CD1c-positive myeloid dendritic cell (primary cell): ENCODE measurements around the gene WDR37.
A peak's percentile ranks its signal among the peaks of the same experiment; 100 is the strongest.
"Not testable (repeated sequence)": the region's sequence is repeated elsewhere in the genome, so short reads cannot be mapped to it uniquely, and the experiment has no call there.

Experiments
- DNase-seq: peaks from one replicate; pipeline ENCODE4 v3.0.0-alpha.2; 2016; ENCODE audit errors: extremely low spot score

Gene WDR37

DNA sequence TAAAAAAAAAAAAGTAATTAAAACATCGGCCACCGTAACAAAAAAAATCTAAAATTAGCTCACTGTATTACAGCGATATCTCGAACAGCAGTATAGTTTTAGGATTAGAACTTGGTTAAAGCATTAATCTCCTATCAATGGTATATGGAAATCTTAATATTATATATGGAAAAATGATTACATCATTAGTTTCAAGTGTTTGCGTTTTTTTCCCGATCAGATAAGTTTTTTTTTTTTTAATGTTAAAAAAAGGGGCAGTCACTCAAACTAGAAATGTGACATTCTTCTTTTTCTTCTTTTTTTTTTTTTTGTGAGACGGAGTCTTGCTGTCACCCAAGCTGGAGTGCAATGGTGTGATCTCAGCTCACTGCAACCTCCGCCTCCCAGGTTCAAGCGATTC, 14.7 kb upstream of the WDR37 start:
- DNase-seq, result no peak

GRCh38 chr10:1043532-1043995, 12.6 kb upstream of the WDR37 start:
- peak; percentile 63 for DNase-seq

GRCh38 chr10:1044146-1044545, 12.0 kb upstream of the WDR37 start:
- no peak for DNase-seq

DNA sequence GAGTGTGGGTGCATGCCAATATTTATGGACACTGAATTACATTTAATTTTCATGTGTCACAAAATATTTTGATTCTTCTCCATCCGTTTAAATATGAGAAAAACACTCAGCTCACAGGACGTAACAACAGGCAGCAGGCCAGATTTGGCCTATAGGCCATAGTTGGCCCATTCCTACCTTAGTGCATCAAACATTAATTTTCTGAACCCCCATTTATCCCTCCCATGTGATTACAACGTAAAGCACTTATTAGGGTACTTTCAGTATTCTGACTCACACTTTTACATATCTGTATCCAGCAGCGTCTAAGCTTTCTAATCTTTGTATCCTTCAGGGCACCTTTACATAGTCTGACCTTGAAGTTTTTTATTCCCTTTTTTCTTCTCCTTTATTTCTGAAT, 11.2 kb upstream of the WDR37 start:
- no peak for DNase-seq

- no peak for DNase-seq
These were observed 10.8 kb upstream of the WDR37 start for GRCh38 chr10:1045415-1045814.

GRCh38 chr10:1047937-1048336, 8.2 kb upstream of the WDR37 start:
- DNase-seq, result no peak

GRCh38 chr10:1048349-1048731, 7.8 kb upstream of the WDR37 start:
- peak; percentile 76 for DNase-seq

GRCh38 chr10:1048732-1049424, 7.3 kb upstream of the WDR37 start, which contains the start of gene IDI1:
Gene IDI1 (minus strand): TSS chr10:1049119. CDS start chr10:1049003, 116 bp downstream.
- peak; percentile 99 for DNase-seq

DNA sequence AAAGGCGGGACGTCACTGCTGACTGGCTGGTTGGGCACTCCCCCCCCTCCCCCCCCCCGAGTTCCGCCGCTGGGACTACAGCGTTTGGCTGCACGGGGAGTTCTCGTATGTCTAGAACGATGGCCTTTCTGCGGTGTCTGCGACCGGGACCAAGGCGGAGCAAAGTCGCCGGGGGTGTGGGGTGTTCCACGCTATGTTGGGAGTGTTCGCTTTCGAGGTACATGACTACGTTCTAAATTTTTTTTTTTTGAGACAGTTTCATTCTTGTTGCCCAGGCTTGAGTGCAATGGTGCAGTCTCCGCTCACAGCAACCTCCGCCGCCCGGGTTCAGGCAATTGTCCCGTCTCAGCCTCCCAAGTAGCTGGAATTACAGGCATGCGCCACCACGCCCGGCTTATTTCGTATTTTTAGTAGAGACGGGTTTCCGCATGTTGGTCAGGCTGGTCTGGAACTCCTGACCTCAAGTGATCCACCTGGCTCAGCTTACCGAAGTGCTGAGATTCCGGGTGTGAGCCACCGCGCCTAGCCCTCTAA, 6.7 kb upstream of the WDR37 start:
- DNase-seq, result no peak

GRCh38 chr10:1050145-1050544, 6.0 kb upstream of the WDR37 start:
- DNase-seq, result no peak

GRCh38 chr10:1050554-1050953, 5.6 kb upstream of the WDR37 start:
- peak; percentile 69 for DNase-seq

DNA sequence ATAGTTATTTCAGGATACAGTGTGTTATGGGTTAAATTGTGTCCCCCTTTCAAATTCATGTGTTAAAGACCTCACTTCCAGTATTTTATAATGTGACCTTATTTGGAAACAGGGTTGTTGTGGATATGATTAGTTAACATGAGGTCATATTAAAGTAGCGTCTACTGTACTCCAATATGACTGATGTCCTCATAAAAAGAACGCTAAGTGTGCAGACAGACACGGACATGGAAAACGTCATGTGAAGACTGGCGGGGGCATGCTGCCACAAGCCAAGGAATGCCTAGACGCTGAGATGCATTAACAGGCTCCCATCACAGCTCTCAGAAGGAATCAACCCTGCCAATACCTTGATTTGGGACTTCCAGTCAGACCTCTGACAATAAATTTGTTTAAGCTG, 1.5 kb upstream of the WDR37 start:
- DNase-seq, result no peak

GRCh38 chr10:1057106-1057657, 997 bp downstream of the WDR37 start:
- peak; percentile 83 for DNase-seq

DNA sequence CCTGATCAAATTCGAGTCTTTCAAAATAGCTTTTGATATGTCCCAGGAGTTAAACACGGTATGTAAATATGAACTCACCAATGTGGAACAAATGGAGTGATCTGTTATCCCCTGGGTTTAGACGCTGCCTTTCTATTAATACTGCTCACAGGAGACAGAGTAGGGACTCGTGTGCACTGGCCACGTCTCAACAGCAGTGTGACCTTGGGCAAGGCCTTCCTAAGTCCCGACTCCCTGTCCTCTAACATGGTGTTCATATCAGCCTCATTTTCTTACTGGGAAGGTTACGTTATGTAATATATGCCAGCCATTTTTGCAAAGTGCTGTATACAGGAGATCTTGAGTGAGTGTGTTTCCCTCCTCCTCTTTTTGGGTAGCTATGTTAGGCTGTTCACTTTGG, 1.8 kb downstream of the WDR37 start:
- DNase-seq, result no peak

DNA sequence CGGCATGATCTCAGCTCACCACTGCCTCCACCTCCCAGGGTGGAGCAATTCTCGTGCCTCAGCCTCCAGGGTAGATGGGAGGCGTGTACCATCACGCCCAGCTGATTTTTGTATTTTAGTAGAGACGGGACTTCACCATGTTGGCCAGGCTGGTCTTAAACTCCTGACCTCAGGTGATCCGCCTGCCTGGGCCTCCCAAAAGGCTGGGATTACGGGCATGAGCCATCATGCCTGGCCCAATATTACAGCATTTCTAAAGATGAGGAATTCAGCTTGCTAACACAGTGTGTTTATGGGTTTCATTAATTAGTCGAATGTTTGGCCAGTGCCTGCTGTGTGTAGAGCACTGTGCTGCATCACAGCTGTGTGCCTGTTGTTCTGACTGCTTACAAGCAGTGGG, 3.7 kb downstream of the WDR37 start:
- no peak for DNase-seq

DNA sequence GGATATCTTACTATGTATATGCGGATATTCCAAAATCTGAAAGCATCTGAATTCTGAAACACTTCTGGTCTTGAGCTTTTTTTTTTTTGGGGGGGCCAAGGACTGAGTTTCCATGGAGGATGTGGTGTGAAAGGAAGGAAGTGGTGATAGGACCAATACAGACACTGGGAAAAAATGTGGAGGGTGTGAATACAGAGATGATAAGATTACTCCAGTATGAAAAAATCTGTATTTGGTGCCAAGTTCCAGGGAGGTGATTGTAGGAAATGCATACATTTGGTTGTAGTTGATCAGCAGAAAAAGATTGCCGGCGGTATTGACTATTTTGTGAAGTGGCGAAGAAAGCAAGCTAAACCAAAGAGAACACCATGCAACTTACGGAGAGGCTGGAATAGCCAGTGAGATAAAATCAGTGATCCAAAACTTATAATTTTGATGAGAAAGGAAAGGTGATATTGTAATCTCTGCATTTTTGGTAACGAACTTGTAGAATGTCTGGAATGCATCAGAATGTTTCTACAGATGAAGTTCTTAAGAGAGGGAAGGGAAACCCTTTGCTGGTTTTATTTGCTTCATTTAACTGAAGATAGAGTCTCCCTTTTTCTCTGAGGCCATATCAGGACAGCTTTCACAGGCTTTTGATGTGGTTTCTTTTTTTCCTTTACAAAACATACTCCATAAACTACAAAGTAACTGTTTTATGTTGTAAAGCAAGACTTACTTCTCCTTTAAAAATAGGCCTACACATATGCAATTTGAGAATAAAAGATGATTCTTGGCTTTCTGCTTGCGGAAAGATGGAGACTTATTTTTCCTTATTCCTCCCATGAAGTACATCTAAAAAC, 6.0 kb downstream of the WDR37 start:
- no peak for DNase-seq

GRCh38 chr10:1063232-1063865, 7.2 kb downstream of the WDR37 start:
- DNase-seq, result no peak

- DNase-seq, result no peak
These were observed 8.7 kb downstream of the WDR37 start for GRCh38 chr10:1064964-1065247.

DNA sequence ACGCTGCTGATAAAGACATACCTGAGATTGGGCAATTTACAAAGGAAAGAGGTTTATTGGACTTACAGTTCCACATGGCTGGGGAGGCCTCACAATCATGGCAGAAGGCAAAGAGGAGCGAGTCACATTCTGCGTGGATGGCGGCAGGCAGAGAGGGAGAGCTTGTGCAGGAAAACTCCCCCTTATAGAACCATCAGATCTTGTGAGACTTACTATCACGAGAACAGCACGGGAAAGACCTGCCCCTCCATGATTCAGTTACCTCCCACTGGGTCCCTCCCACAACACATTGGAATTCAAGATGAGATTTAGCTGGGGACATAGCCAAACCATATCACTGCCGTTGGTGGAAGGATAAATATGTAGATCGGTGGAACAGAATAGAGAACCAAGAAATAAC, 10.5 kb downstream of the WDR37 start:
- not testable (repeated sequence) for DNase-seq

- no peak for DNase-seq
These were observed 12.5 kb downstream of the WDR37 start for GRCh38 chr10:1068380-1069361.

DNA sequence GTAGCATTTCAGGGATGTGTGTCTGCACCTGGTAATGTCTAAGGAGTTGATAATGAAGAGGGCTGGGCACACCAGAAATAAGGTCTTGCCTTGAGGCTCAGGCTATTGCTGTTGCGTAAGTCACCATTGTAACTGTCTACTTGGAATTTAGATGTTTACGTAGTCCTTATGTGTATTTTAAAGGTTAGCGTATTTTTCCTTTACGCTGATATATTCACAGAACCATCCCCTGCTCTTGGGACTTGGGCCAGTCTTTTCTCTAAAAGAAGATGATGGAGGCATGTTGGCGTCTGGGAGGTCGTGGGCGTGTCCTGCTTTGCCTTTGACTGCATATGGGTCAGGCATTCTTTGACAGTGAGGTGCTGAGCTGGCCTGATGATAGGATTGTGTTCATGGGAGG, 14.7 kb downstream of the WDR37 start:
- no peak for DNase-seq
